ENCODE results near the gene EDN2. TPM values are rescaled to one million over a fixed set of nuclear protein-coding genes. Genes with fewer than 3 reads are reported as not detected.
A peak's percentile ranks its signal among the peaks of the same experiment; 100 is the strongest.

The EDN2 gene
- total RNA-seq, 1 donor from 2014 or later, result not detected

- TF ChIP-seq CTCF (IDR thresholded peaks at IDR 0.05; ENCODE audit: unreplicated experiment), result no peak
- no peak overlapping the region for H3K4me3 Mint-ChIP-seq (ENCODE audit: low read depth)
- DNase-seq (ENCODE audit: low spot score, unreplicated experiment), result no peak
- H3K9me3 Mint-ChIP-seq (ENCODE audit: low read depth), result no peaks in the 10 kb centered on the region
- H3K36me3 Mint-ChIP-seq (ENCODE audit: insufficient read depth), result no peaks in the 10 kb centered on the region
- H3K27ac Mint-ChIP-seq, result no peak overlapping the region
- H3K27me3 Mint-ChIP-seq, result peaks cover 36% of the 10 kb centered on the region
- no peaks in the 10 kb centered on the region for H3K4me1 Mint-ChIP-seq (ENCODE audit: low read depth)
Measured at GRCh38 chr1:41520951-41521752, 36.7 kb upstream of the EDN2 start.

- TF ChIP-seq CTCF (IDR thresholded peaks at IDR 0.05; ENCODE audit: unreplicated experiment), result no peak
- H3K9me3 Mint-ChIP-seq (ENCODE audit: low read depth), result no peaks in the 10 kb centered on the region
- no peak overlapping the region for H3K4me3 Mint-ChIP-seq (ENCODE audit: low read depth)
- no peaks in the 10 kb centered on the region for H3K36me3 Mint-ChIP-seq (ENCODE audit: insufficient read depth)
- no peak overlapping the region for H3K27ac Mint-ChIP-seq
- no peak for DNase-seq (ENCODE audit: low spot score, unreplicated experiment)
- peaks cover 31% of the 10 kb centered on the region for H3K27me3 Mint-ChIP-seq
- H3K4me1 Mint-ChIP-seq (ENCODE audit: low read depth), result peaks cover 1% of the 10 kb centered on the region
Measured at GRCh38 chr1:41519667-41520066, 35.2 kb upstream of the EDN2 start.

GRCh38 chr1:41518471-41518870, 34.0 kb upstream of the EDN2 start:
- TF ChIP-seq CTCF (IDR thresholded peaks at IDR 0.05; ENCODE audit: unreplicated experiment), result no peak
- DNase-seq (ENCODE audit: low spot score, unreplicated experiment), result no peak
- peaks cover 27% of the 10 kb centered on the region for H3K27me3 Mint-ChIP-seq
- no peak overlapping the region for H3K4me3 Mint-ChIP-seq (ENCODE audit: low read depth)
- H3K9me3 Mint-ChIP-seq (ENCODE audit: low read depth), result no peaks in the 10 kb centered on the region
- peaks cover 1% of the 10 kb centered on the region for H3K4me1 Mint-ChIP-seq (ENCODE audit: low read depth)
- no peak overlapping the region for H3K27ac Mint-ChIP-seq
- no peaks in the 10 kb centered on the region for H3K36me3 Mint-ChIP-seq (ENCODE audit: insufficient read depth)

GRCh38 chr1:41517062-41517438, 32.6 kb upstream of the EDN2 start:
- DNase-seq (ENCODE audit: low spot score, unreplicated experiment), result no peak
- Mint-ChIP-seq H3K4me3 (ENCODE audit: low read depth) (no peak overlapping the region), H3K9me3 (ENCODE audit: low read depth) (no peaks in the 10 kb centered on the region), H3K27ac (peak overlapping the region; percentile 45), H3K4me1 (ENCODE audit: low read depth) (peaks cover 1% of the 10 kb centered on the region), H3K27me3 (peaks cover 19% of the 10 kb centered on the region), H3K36me3 (ENCODE audit: insufficient read depth) (no peaks in the 10 kb centered on the region)
- TF ChIP-seq CTCF (IDR thresholded peaks at IDR 0.05; ENCODE audit: unreplicated experiment), result no peak

- TF ChIP-seq CTCF (IDR thresholded peaks at IDR 0.05; ENCODE audit: unreplicated experiment), result peak; percentile 89
- peak overlapping the region; percentile 45 for H3K27ac Mint-ChIP-seq
- no peaks in the 10 kb centered on the region for H3K9me3 Mint-ChIP-seq (ENCODE audit: low read depth)
- peak overlapping the region; percentile 53 for H3K4me3 Mint-ChIP-seq (ENCODE audit: low read depth)
- H3K4me1 Mint-ChIP-seq (ENCODE audit: low read depth), result peaks cover 1% of the 10 kb centered on the region
- DNase-seq (ENCODE audit: low spot score, unreplicated experiment), result peak; percentile 88
- no peaks in the 10 kb centered on the region for H3K36me3 Mint-ChIP-seq (ENCODE audit: insufficient read depth)
- H3K27me3 Mint-ChIP-seq, result peaks cover 19% of the 10 kb centered on the region
Measured at GRCh38 chr1:41516168-41517061, 31.9 kb upstream of the EDN2 start.

Data from progenitor cell of endocrine pancreas (in vitro differentiated cells).